Measurements from ENCODE around the gene CRYL1. TPM values are rescaled to one million over a fixed set of nuclear protein-coding genes. Genes with fewer than 3 reads are reported as not detected.

The CRYL1 gene
- total and polyA plus RNA-seq, 9 of the 15 experiments (the other 6 are each of a cell fraction or from before 2014, with no cell fraction given): 1.0 to 6.9 (median 2.4) TPM

GRCh38 chr13:20408181-20408580 is 117.5 kb downstream of the CRYL1 start (continued):
- TF ChIP-seq ZNF217 (CRISPR knock-in tag; IDR thresholded peaks at IDR 0.05) (no peak), ETV1 (tag; conservative IDR thresholded peaks at IDR 0.05; ENCODE audit: low read depth) (no peak), FOXA1 (IDR thresholded peaks at IDR 0.05; ENCODE audit: borderline replicate concordance) (no peak), RREB1 (CRISPR knock-in tag; IDR thresholded peaks at IDR 0.05) (no peak), SIN3B (IDR thresholded peaks at IDR 0.05; ENCODE audit: low read depth) (no peak)

- intact Hi-C loops (cut with micrococcal nuclease): no loop called here
- Histone ChIP-seq H3K9me1 (ENCODE audit: control insufficient read depth, insufficient read depth, low read length) (no peaks in the 10 kb centered on the region), H4K20me1 (replicated peaks; ENCODE audit: control insufficient read depth, insufficient read depth, low read length) (no peaks in the 10 kb centered on the region), H3K79me2 (ENCODE audit: control insufficient read depth, insufficient read depth, low read length) (no peaks in the 10 kb centered on the region), H3K9ac (ENCODE audit: insufficient read depth in 1 of 2, low read depth in 2 of 2, low read length in 2 of 2) (no peak overlapping the region), H3K36me3 (ENCODE audit: control insufficient read depth, insufficient read depth, low read length) (no peaks in the 10 kb centered on the region), H3K4me1 (replicated peaks in 1 of 2; ENCODE audit: control insufficient read depth in 2 of 2, insufficient read depth in 2 of 2, low read length in 2 of 2) (no peaks in the 10 kb centered on the region), H2AFZ (ENCODE audit: low read depth, low read length) (no peak overlapping the region), H3K9me3 (replicated peaks; ENCODE audit: control insufficient read depth, insufficient read depth, low read depth, low read length) (no peaks in the 10 kb centered on the region), H3K4me3 (no peak overlapping the region), H3K27me3 (ENCODE audit: control insufficient read depth in 2 of 2, insufficient read depth in 2 of 2, low read length in 2 of 2) (peaks cover 0 to 19% of the 10 kb centered on the region in 2 experiments; a peak in 3 of 5 replicates), H3K4me2 (ENCODE audit: insufficient read depth, low read length) (no peak overlapping the region), H3K27ac (ENCODE audit: extremely low read depth, low read depth, low read length) (no peak overlapping the region)
- in situ Hi-C loops (cut with MboI): no loop called here
- FAIRE-seq (no peak), DNase-seq (ENCODE audit: extremely low read depth in 1 of 4, low spot score in 3 of 4) (no peak), ATAC-seq (no peak)
- POLR2A ChIA-PET: no interaction called here
- BruUV-seq (replicated peaks): no TSS peak
- WGBS (ENCODE audit: insufficient coverage, low coverage, missing lambda C conversion rate): 0% methylated on average over 5 of the region's 5 CpGs
- CTCF ChIA-PET (ENCODE audit: low intra/inter-chr PET ratio): no interaction called here
- TF ChIP-seq TAF15 (IDR thresholded peaks at IDR 0.05; ENCODE audit: low read depth, low read length): no peak
- TF ChIP-seq DNMT1 (IDR thresholded peaks at IDR 0.05): no peak
- no peak for TF ChIP-seq ARID3A (IDR thresholded peaks at IDR 0.05; ENCODE audit: borderline replicate concordance, low read depth, low read length)
- TF ChIP-seq ZKSCAN1 (IDR thresholded peaks at IDR 0.05; ENCODE audit: low read depth, low read length): no peak
- TF ChIP-seq SIN3A (IDR thresholded peaks at IDR 0.05; ENCODE audit: borderline replicate concordance in 2 of 2, control insufficient read depth in 1 of 2, low read depth in 2 of 2, low read length in 2 of 2): no peak
- TF ChIP-seq ZNF133 (CRISPR knock-in tag; IDR thresholded peaks at IDR 0.05): no peak
- no peak for TF ChIP-seq ZNF444 (CRISPR knock-in tag; IDR thresholded peaks at IDR 0.05)
- TF ChIP-seq ZNF507 (tag; conservative IDR thresholded peaks at IDR 0.05): no peak
- TF ChIP-seq SRSF3 (IDR thresholded peaks at IDR 0.05; ENCODE audit: insufficient read depth, low read length): no peak
Measured at GRCh38 chr13:20407759-20408158, 117.9 kb downstream of the CRYL1 start.

All from K562 (cell line).